Esophagus (tissue), 2 donors: ENCODE results near the gene FBXL15. TPM values are rescaled to one million over a fixed set of nuclear protein-coding genes. Genes with fewer than 3 reads are reported as not detected.

Experiments
- H3K27ac ChIP-seq, 2 donors: one replicate each; pipeline ENCODE4 v1.5.1; 2013; ENCODE audit warnings: low read depth in 2 of 2, mild to moderate bottlenecking in 2 of 2, inconsistent platforms in 1 of 2, low read length in 1 of 2, moderate library complexity in 1 of 2
- H3K27me3 ChIP-seq, 2 donors: one replicate each; pipeline ENCODE4 v1.6.1; 2013; ENCODE audit warnings: low read length in 2 of 2, control low read depth in 1 of 2, mild to moderate bottlenecking in 1 of 2; ENCODE audit not compliant: insufficient read depth in 2 of 2, control insufficient read depth in 1 of 2
- H3K36me3 ChIP-seq, 2 donors: one replicate each; pipeline ENCODE4 v1.6.1; 2013; ENCODE audit warnings: low read length in 1 of 2; ENCODE audit not compliant: control insufficient read depth in 2 of 2, insufficient read depth in 2 of 2
- H3K4me1 ChIP-seq, 2 donors: one replicate each; pipeline ENCODE4 v1.6.1; 2013; ENCODE audit warnings: low read length in 1 of 2; ENCODE audit not compliant: control insufficient read depth in 2 of 2, insufficient read depth in 2 of 2
- H3K4me3 ChIP-seq, 2 donors: one replicate each; pipeline ENCODE4 v1.5.1; 2013; ENCODE audit warnings: low read length in 2 of 2, mild to moderate bottlenecking in 2 of 2, low read depth in 1 of 2, moderate library complexity in 1 of 2
- H3K9me3 ChIP-seq, 2 donors: one replicate each; pipeline ENCODE4 v1.6.1; 2013; ENCODE audit warnings: mild to moderate bottlenecking in 2 of 2, low read depth in 1 of 2, low read length in 1 of 2, moderate library complexity in 1 of 2; ENCODE audit not compliant: control insufficient read depth in 2 of 2, insufficient read depth in 1 of 2
- WGBS, 2 donors: extraction: QIAGEN DNeasy Blood & Tissue Kit; methylation state at CpG; one replicate each; pipeline ENCODE4 v1.1.7; 2013; 5-methylcytosine and 5-hydroxymethylcytosine counted together
- polyA plus RNA-seq, 2 donors: library from polyadenylated mRNA; stranded (reverse); fragments of 200-250 nt; gene quantifications; one replicate each; pipeline ENCODE4 v1.2.3, GENCODE V29; 2013
- donor health status: healthy with polysubstance abuse.
- donor health status: Bipolar disorder and iron deficiency.

FBXL15 gene, protein sequence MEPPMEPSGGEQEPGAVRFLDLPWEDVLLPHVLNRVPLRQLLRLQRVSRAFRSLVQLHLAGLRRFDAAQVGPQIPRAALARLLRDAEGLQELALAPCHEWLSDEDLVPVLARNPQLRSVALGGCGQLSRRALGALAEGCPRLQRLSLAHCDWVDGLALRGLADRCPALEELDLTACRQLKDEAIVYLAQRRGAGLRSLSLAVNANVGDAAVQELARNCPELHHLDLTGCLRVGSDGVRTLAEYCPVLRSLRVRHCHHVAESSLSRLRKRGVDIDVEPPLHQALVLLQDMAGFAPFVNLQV
- 10 to 100 TPM in 1 of 2 donors, 1 to 10 TPM in 1; 6.3 to 15.2 TPM for polyA plus RNA-seq

DNA sequence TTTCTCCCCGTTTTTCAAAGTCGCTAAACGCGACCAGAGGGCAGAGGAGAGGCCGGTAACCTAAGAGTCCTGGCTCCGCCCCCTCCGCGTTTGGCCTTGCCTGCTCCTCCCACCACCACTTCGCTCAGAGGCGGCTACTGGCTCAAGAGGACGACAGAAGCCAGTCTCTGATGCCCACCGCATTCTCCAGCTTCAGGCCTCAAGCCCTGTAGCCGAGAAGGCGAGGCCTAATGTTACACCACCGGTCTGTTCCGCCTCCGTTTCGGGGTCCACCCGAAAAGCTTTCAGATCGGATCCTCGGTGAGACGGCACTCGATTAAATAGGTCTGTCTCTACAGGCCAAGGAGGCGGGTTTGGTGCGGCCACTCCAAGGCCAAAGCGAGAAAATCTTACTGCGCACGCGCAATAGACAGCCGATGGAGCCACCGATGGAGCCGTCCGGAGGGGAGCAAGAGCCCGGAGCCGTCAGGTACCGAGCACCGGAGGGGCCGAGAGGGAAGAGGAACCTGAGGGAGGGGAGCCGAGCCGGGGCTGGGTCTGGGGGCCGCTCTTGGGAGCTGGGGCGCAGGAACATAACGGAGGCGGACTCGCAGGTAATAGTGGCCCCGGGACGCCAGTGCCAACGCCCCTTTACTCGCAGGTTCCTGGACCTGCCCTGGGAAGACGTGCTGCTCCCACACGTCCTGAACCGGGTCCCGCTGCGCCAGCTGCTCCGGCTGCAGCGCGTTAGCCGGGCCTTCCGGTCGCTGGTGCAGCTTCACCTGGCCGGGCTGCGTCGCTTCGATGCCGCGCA lies at the start of gene FBXL15:
TSS of gene FBXL15 (plus strand) at position 123 of the 793 bp plus-strand sequence. CDS start at position 417, 294 bp downstream.
- Histone ChIP-seq H3K36me3 (peaks cover 6 to 10% of the 10 kb centered on the region in 2 donors), H3K4me1 (peaks cover 18 to 25% of the 10 kb centered on the region in 2 donors), H3K27ac (peak within 1 kb of the TSS; percentile 94), H3K9me3 (peaks cover 0 to 5% of the 10 kb centered on the region in 2 donors), H3K4me3 (peak within 1 kb of the TSS; percentile 81 to 86), H3K27me3 (no peaks in the 10 kb centered on the region)
- WGBS, 2 donors, result 0 to 1% methylated on average over 62 to 66 of the region's 66 CpGs

DNA sequence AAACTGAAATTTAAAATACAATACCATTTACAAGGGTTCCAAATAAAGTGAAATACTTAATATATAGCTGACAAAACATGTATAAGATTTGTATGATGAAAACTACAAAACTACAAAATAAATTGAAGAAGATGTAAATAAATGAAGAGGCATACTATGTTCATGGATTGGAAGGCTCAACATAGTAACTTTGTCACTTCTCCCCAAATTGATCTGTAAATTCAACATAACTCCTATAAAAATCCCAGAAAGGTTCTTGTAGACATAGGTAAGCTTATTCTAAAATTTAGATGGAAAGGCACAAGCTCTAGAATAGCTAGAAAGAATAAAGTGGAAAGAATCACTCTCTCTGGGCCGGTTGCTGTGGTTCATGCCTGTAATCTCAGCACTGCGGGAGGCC lies 49.3 kb upstream of the FBXL15 start:
- peaks cover 46 to 48% of the 10 kb centered on the region in 2 donors for H3K36me3 ChIP-seq
- 98 to 99% methylated on average over 2 of the region's 2 CpGs for WGBS, 2 donors
- no peak overlapping the region for H3K4me3 ChIP-seq
- no peak overlapping the region for H3K27ac ChIP-seq
- peaks cover 0 to 8% of the 10 kb centered on the region in 2 donors for H3K9me3 ChIP-seq
- no peaks in the 10 kb centered on the region for H3K4me1 ChIP-seq
- H3K27me3 ChIP-seq, result no peaks in the 10 kb centered on the region

DNA sequence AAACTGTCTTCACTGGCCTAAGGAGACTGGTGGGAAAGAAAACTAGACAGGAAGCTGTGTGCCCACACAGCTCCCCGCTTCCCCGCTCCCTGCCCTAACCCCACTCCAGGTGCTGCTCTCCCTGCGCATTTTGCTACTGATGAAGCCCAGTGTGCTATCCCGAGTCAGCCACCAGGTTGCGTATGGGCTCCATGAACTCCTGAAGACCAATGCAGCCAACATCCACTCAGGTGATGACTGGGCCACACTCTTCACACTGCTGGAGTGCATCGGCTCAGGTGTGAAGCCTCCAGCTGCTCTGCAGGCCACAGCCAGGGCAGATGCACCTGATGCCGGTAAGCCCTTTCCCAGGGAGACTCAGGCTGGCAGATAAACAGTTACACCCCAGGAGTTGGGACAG lies 45.4 kb upstream of the FBXL15 start:
- WGBS, 2 donors, result 90 to 91% methylated on average over 7 of the region's 7 CpGs
- Histone ChIP-seq H3K4me1 (peaks cover 0 to 2% of the 10 kb centered on the region in 2 donors), H3K36me3 (peaks cover 29 to 40% of the 10 kb centered on the region in 2 donors)

DNA sequence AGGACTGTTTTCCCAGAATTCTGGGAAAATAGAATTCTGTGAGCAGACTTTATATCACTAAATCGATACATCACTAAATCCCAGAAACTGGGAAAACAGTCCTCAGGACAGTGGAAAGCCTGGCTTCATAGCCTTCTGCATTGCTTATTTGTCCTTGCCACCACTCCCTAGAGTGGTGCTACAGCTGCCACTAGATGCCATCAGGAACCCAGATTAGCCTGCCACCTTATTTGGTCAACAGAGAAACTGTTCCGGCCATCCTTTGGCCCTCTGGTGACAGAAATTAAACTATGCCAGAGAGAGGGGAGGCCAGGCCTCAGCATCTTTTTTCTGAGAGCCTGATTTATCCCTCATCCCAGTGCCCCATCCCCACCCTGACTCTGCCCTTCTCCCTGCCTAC lies 44.8 kb upstream of the FBXL15 start:
- 86 to 91% methylated on average over 2 of the region's 2 CpGs for WGBS, 2 donors
- Histone ChIP-seq H3K27ac (no peak overlapping the region), H3K9me3 (peaks cover 0 to 1% of the 10 kb centered on the region in 2 donors), H3K4me3 (no peak overlapping the region), H3K36me3 (peaks cover 24 to 37% of the 10 kb centered on the region in 2 donors), H3K27me3 (no peaks in the 10 kb centered on the region), H3K4me1 (peaks cover 0 to 2% of the 10 kb centered on the region in 2 donors)

More for the DNA sequence above, 45.4 kb upstream of the FBXL15 start:
- Histone ChIP-seq H3K27ac (no peak overlapping the region), H3K4me3 (no peak overlapping the region), H3K9me3 (peaks cover 0 to 7% of the 10 kb centered on the region in 2 donors), H3K27me3 (no peaks in the 10 kb centered on the region)

DNA sequence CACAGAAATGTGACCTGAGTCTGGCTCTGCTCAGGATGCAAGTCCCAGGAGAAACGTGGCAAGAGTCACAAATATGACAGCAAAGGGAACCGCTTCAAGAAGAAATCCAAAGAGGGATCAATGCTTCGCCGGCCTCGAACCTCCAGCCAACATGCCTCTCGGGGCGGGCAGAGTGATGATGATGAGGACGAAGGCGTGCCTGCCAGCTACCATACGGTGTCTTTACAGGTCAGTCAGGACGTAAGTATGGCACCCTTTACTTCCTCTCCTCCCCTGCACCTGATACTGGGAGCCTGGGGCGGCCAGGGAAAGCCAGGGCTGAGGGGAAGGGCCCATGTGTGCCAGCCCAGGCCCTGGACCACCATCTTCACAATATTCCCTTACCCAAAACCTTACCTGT lies 43.7 kb upstream of the FBXL15 start:
- Histone ChIP-seq H3K27ac (no peak overlapping the region), H3K36me3 (peaks cover 24 to 39% of the 10 kb centered on the region in 2 donors), H3K27me3 (no peaks in the 10 kb centered on the region), H3K9me3 (no peaks in the 10 kb centered on the region), H3K4me1 (peaks cover 0 to 2% of the 10 kb centered on the region in 2 donors), H3K4me3 (no peak overlapping the region)
- WGBS, 2 donors, result 92 to 93% methylated on average over 11 to 12 of the region's 12 CpGs

DNA sequence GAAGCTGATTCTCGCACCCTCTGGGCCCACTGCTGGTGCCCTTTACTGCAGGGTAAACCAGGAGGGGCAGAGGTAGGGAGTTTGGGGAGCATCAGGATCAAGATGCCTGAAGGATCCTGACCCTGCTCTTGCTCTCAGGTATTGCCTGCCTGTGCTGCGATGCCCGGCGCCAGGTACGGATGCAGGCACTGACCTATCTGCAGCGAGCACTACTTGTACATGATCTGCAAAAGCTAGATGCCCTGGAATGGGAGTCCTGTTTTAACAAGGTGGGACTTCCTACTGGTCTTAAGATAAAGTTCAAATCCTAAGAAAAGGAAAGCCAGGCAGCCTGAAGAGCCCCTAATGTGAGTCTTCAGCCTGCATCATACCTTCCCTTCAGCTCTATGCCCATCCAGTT lies 41.3 kb upstream of the FBXL15 start:
- Histone ChIP-seq H3K9me3 (no peaks in the 10 kb centered on the region), H3K27ac (peak overlapping the region in 1 of 2 donors; percentile 0), H3K4me1 (peaks cover 0 to 2% of the 10 kb centered on the region in 2 donors), H3K4me3 (no peak overlapping the region), H3K36me3 (peaks cover 28 to 49% of the 10 kb centered on the region in 2 donors), H3K27me3 (no peaks in the 10 kb centered on the region)
- 96 to 99% methylated on average over 6 of the region's 6 CpGs for WGBS, 2 donors

DNA sequence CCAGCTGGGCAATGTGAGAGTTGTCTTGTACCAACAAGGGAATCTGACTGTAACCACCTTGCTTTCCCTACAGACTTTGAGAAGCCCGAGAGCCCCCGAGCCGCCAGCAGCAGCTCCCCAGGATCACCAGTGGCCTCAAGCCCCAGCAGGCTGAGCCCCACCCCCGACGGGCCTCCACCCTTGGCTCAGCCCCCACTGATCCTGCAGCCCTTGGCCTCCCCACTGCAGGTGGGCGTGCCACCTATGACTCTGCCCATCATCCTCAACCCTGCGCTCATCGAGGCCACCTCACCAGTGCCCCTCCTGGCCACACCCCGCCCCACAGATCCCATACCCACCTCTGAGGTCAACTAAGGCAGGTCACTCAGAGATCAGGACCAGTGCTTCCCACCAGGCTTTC lies 38.7 kb upstream of the FBXL15 start:
- Histone ChIP-seq H3K27me3 (no peaks in the 10 kb centered on the region), H3K36me3 (peaks cover 17 to 30% of the 10 kb centered on the region in 2 donors), H3K27ac (no peak overlapping the region), H3K4me3 (no peak overlapping the region), H3K4me1 (peaks cover 0 to 2% of the 10 kb centered on the region in 2 donors), H3K9me3 (no peaks in the 10 kb centered on the region)
- 78 to 82% methylated on average over 9 of the region's 9 CpGs for WGBS, 2 donors

DNA sequence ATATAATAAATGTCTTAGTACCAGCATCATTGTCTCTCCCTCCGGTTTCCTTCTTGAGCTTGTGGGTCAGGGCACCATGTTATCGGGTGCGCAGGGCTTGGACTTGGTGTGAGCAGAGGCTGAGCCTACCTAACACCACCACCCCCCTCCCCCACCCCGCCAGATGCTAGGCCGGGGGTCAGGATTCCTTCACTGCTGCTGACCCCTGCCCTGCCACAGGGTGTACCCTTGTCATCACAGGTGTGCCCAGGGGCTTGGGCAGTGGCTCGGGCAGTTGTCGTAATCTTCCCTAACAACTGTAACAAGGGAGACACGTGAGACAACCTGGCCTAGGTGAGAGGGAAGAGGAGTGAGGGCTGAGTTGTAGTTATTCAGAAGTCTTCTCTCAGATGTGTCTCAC lies 37.8 kb upstream of the FBXL15 start:
- no peaks in the 10 kb centered on the region for H3K9me3 ChIP-seq
- H3K36me3 ChIP-seq, result peaks cover 17 to 29% of the 10 kb centered on the region in 2 donors
- no peaks in the 10 kb centered on the region for H3K27me3 ChIP-seq
- H3K27ac ChIP-seq, result no peak overlapping the region
- peaks cover 0 to 2% of the 10 kb centered on the region in 2 donors for H3K4me1 ChIP-seq
- H3K4me3 ChIP-seq, result no peak overlapping the region
- WGBS, 2 donors, result 91 to 94% methylated on average over 8 of the region's 8 CpGs

DNA sequence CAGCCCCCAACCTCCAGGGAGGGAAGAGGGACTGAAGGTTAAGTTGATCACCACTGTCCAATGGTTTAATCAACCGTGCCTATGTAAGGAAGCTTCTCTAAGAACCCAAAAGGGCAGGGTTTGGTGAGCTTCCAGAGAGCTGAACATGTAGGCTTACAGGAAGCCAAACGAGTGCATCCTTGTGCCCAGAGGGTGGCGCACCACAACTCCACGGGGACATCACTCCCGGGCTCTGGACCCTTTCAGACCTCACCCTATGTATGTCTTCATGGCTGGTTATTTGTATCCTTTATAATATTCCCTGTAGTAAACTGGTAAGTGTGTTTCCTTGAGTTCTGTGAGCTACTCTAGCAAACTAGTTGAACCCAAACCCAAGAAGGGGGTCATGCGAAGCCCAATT lies 36.6 kb upstream of the FBXL15 start:
- Histone ChIP-seq H3K27ac (no peak overlapping the region), H3K4me1 (peaks cover 0 to 1% of the 10 kb centered on the region in 2 donors), H3K9me3 (no peaks in the 10 kb centered on the region), H3K36me3 (peaks cover 17 to 28% of the 10 kb centered on the region in 2 donors), H3K27me3 (no peaks in the 10 kb centered on the region), H3K4me3 (no peak overlapping the region)
- 43 to 54% methylated on average over 6 of the region's 6 CpGs for WGBS, 2 donors
